MCF 10A (cell line): ENCODE results near the gene RAB39B. TPM values are rescaled to one million over a fixed set of nuclear protein-coding genes. Genes with fewer than 3 reads are reported as not detected.

Experiments
- BruUV-seq: library from RNA; stranded (reverse); fragments of 400-500 nt; replicated peaks from 2 replicates; lab custom pipeline; 2021; lab: Mats Ljungman, UMichigan
- CTCF ChIA-PET: fragments of 300-600 bp; sonication (Branson Sonifier 250); formaldehyde crosslinking; extraction: SDS; loops from one replicate; lab custom pipeline; 2021; ENCODE audit warnings: antibody characterized with exemption, inconsistent platforms; lab: Yijun Ruan, JAX
- POLR2A ChIA-PET: fragments of 300-600, 350-650 bp; sonication (Branson Sonifier 250); formaldehyde crosslinking; extraction: SDS; loops from one replicate; lab custom pipeline; 2020; ENCODE audit warnings: antibody characterized with exemption, inconsistent platforms; lab: Yijun Ruan, JAX
- DNase-seq: peaks from one replicate; pipeline ENCODE4 v3.0.0-alpha.2; 2018; ENCODE audit not compliant: unreplicated experiment
- H3K27ac Mint-ChIP-seq: one replicate; pipeline ENCODE4 v1.8.0; 2022; ENCODE audit warnings: mild to moderate bottlenecking, low read depth, mixed read lengths; ENCODE audit not compliant: unreplicated experiment
- H3K27me3 Mint-ChIP-seq: one replicate; pipeline ENCODE4 v1.8.0; 2022; ENCODE audit warnings: mixed read lengths; ENCODE audit not compliant: insufficient read depth, unreplicated experiment
- H3K36me3 Mint-ChIP-seq: one replicate; pipeline ENCODE4 v1.8.0; 2022; ENCODE audit warnings: mild to moderate bottlenecking, moderate library complexity, mixed read lengths; ENCODE audit not compliant: insufficient read depth, unreplicated experiment
- H3K4me1 Mint-ChIP-seq: one replicate; pipeline ENCODE4 v1.8.0; 2022; ENCODE audit warnings: mixed read lengths; ENCODE audit not compliant: insufficient read depth, unreplicated experiment
- H3K4me3 Mint-ChIP-seq: one replicate; pipeline ENCODE4 v1.8.0; 2022; ENCODE audit warnings: mild to moderate bottlenecking, moderate library complexity, mixed read lengths; ENCODE audit not compliant: unreplicated experiment
- H3K9me3 Mint-ChIP-seq: one replicate; pipeline ENCODE4 v1.8.0; 2022; ENCODE audit warnings: mixed read lengths; ENCODE audit not compliant: unreplicated experiment
- CTCF ChIP-seq: fragments of 200-600 bp; IDR thresholded peaks from one replicate; pipeline ENCODE4 v1.8.0; 2022; ENCODE audit warnings: antibody characterized with exemption, mild to moderate bottlenecking; ENCODE audit not compliant: unreplicated experiment
- intact Hi-C: fragments of 100-400 bp; cut with micrococcal nuclease; formaldehyde crosslinking; loops from 2 replicates; pipeline ENCODE4 v1.14.1; 2022
- total RNA-seq: library from RNA; stranded (reverse); gene quantifications from 2 replicates; pipeline ENCODE4 v1.2.3, GENCODE V29; 2022

RAB39B gene
- total RNA-seq, 1 experiment from 2014 or later = 5.0 TPM

GRCh38 chrX:155213731-155214130 is 50.6 kb downstream of the RAB39B start:
- Mint-ChIP-seq H3K36me3 (peaks cover 5% of the 10 kb centered on the region), H3K4me3 (no peak overlapping the region), H3K9me3 (peaks cover 3% of the 10 kb centered on the region), H3K27ac (no peak overlapping the region), H3K27me3 (no peaks in the 10 kb centered on the region), H3K4me1 (peaks cover 6% of the 10 kb centered on the region)
- no peak for TF ChIP-seq CTCF
- ChIA-PET CTCF (no interaction called here), POLR2A (no interaction called here)
- BruUV-seq = no TSS peak
- intact Hi-C loops = no loop called here
- no peak for DNase-seq

GRCh38 chrX:155211208-155211607 is 53.1 kb downstream of the RAB39B start:
- Mint-ChIP-seq H3K4me1 (no peaks in the 10 kb centered on the region), H3K27me3 (no peaks in the 10 kb centered on the region), H3K36me3 (no peaks in the 10 kb centered on the region), H3K27ac (no peak overlapping the region), H3K9me3 (peaks cover 3% of the 10 kb centered on the region), H3K4me3 (no peak overlapping the region)
- intact Hi-C loops = no loop called here
- BruUV-seq = no TSS peak
- DNase-seq = no peak
- TF ChIP-seq CTCF = no peak
- ChIA-PET POLR2A (interaction anchor here (0.7 kb wide), 1 partner anchor 381 kb away, joined by 3 read pairs; no protein-coding TSS in a partner anchor), CTCF (no interaction called here)

Other genes with a start within 250 kb of the RAB39B start
- 5.3 and 6.1 TPM in 2 replicates for gene F8, start 241.8 kb downstream of the RAB39B start, total RNA-seq
- gene FUNDC2, start 237.6 kb downstream of the RAB39B start, total RNA-seq = 54.8 and 70.2 TPM in 2 replicates
- gene CMC4, start 193.4 kb downstream of the RAB39B start, total RNA-seq = 8.0 and 10.1 TPM in 2 replicates
- gene MTCP1, start 193.4 kb downstream of the RAB39B start, total RNA-seq = 21.3 and 32.2 TPM in 2 replicates
- gene BRCC3, start 193.0 kb downstream of the RAB39B start, total RNA-seq = 21.1 and 22.9 TPM in 2 replicates
- gene VBP1, start 48.0 kb downstream of the RAB39B start, total RNA-seq = 60.5 and 62.9 TPM in 2 replicates
- 6.0 and 9.2 TPM in 2 replicates for gene CLIC2, start 70.1 kb upstream of the RAB39B start, total RNA-seq
- gene F8A2, start 117.6 kb upstream of the RAB39B start, total RNA-seq = not detected in 2 replicates
- gene F8A3, start 194.1 kb upstream of the RAB39B start, total RNA-seq = 2.8 and 4.0 TPM in 2 replicates